Neuron (in vitro differentiated cells): ENCODE measurements around the gene GFPT1.
"Not testable (repeated sequence)": the region's sequence is repeated elsewhere in the genome, so short reads cannot be mapped to it uniquely, and the experiment has no call there.

Source experiments
- H2AFZ ChIP-seq: one replicate; pipeline ENCODE4 v1.6.1; 2013; ENCODE audit warnings: low read depth, mild to moderate bottlenecking, inconsistent platforms, low read length, moderate library complexity
- H3K27me3 ChIP-seq: one replicate; pipeline ENCODE4 v1.6.1; 2013; ENCODE audit warnings: low read length; ENCODE audit not compliant: insufficient read depth
- H3K36me3 ChIP-seq: one replicate; pipeline ENCODE4 v1.6.1; 2013; ENCODE audit warnings: low read length; ENCODE audit not compliant: insufficient read depth
- H3K4me1 ChIP-seq: one replicate; pipeline ENCODE4 v1.6.1; 2013; ENCODE audit warnings: low read length; ENCODE audit not compliant: insufficient read depth
- H3K4me3 ChIP-seq: 2 replicates; pipeline ENCODE4 v1.5.1; 2013; ENCODE audit warnings: mild to moderate bottlenecking, low read length, moderate library complexity
- H3K9me3 ChIP-seq: one replicate; pipeline ENCODE4 v1.6.1; 2013; ENCODE audit warnings: low read length

Gene GFPT1

DNA sequence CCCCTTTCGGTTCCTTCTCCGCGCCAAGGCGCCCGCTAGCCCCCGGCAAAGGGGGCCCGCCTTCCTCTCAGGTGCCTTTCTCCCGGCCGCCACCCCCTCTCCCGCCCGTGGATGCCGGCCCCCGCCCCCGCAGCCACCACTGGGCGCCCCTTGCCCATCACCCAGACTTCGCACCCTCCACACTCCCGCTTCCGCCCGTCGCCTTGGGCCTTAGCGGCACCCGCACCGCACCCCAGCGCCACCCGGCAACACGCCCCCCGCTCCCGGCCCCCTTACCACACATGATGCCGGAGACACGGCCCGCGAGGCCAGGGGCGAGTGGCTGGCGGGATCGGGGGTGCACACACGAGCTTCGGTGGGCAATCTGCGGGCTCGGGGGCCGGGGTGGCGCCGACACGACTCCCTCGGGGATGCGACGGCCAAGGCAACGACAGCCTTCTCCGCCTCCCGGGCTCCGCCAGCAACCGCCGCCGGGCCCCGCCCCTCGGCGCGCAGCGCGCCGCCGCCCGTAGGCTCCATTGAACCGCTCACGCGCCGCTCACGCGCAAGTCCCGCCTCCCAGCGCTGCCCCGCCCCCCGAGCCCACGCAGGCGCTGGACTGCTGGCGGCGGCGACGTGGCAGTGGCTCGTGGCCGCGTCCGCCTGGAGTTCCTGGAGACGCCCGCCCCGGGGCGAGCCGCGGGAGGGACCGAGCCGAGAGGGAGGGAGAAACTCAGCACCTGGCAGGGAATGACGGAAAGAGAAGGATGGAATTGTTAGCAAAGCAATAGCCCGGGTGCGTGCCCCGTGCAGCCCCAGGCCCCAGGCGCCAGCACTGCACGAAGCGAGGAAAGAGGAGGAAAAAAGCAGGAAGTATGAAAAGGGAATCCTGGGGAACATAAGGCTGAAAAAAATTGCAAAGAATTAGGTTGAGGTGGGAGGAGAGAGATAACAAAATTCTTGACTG, at the start of gene GFPT1:
TSS of gene GFPT1 (minus strand) at position 439 of the 946 bp plus-strand sequence. CDS start at position 283, 156 bp downstream.
- H3K36me3 ChIP-seq: no peaks in the 10 kb centered on the region
- no peaks in the 10 kb centered on the region for H3K27me3 ChIP-seq
- peak within 1 kb of the TSS; percentile 67 for H3K4me3 ChIP-seq
- peak within 1 kb of the TSS; percentile 87 for H2AFZ ChIP-seq
- H3K9me3 ChIP-seq: no peaks in the 10 kb centered on the region
- peaks cover 18% of the 10 kb centered on the region for H3K4me1 ChIP-seq

DNA sequence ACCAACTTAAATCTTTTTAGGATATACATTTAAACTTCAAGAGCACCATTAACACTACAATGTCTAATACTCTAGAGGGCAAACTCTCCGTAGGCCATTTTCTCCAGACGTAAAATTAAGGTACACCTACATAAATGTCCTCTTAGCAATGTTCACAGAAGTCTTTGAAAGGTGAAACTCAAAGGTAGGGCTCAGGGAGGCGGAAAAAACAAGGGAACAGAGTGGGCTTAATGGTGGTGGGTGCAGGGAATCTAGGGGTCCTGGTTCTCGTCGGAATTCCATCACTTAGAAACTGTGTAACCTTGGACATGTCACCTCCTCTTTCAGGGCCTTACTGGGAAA, 49.5 kb upstream of the GFPT1 start:
- Histone ChIP-seq H3K4me3 (peak overlapping the region; percentile 94), H3K27me3 (no peaks in the 10 kb centered on the region), H3K4me1 (peaks cover 14% of the 10 kb centered on the region), H2AFZ (peak overlapping the region; percentile 53), H3K9me3 (no peaks in the 10 kb centered on the region), H3K36me3 (peaks cover 4% of the 10 kb centered on the region)

DNA sequence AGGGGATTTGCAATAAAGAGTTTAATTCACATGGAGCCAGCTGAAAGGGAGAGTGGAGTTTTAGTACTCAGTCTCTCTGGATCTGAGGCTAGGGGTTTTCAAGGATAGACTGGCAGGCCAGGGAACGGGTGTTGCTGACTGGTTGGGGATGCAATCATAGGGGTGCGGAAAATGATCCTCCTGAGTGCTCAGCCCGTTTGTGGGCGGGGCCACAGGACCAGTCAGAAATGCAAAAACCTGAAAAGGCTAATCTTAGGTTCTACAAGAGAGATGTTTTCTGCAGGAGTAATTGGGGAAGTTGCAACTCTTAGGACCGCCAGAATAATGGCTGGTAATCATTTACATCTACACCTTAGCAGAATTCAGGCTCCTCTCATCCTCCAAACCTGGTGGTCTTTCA, 47.7 kb upstream of the GFPT1 start:
- no peak overlapping the region for H2AFZ ChIP-seq
- H3K9me3 ChIP-seq: no peaks in the 10 kb centered on the region
- peaks cover 14% of the 10 kb centered on the region for H3K4me1 ChIP-seq
- H3K4me3 ChIP-seq: no peak overlapping the region
- peaks cover 19% of the 10 kb centered on the region for H3K36me3 ChIP-seq
- H3K27me3 ChIP-seq: no peaks in the 10 kb centered on the region

DNA sequence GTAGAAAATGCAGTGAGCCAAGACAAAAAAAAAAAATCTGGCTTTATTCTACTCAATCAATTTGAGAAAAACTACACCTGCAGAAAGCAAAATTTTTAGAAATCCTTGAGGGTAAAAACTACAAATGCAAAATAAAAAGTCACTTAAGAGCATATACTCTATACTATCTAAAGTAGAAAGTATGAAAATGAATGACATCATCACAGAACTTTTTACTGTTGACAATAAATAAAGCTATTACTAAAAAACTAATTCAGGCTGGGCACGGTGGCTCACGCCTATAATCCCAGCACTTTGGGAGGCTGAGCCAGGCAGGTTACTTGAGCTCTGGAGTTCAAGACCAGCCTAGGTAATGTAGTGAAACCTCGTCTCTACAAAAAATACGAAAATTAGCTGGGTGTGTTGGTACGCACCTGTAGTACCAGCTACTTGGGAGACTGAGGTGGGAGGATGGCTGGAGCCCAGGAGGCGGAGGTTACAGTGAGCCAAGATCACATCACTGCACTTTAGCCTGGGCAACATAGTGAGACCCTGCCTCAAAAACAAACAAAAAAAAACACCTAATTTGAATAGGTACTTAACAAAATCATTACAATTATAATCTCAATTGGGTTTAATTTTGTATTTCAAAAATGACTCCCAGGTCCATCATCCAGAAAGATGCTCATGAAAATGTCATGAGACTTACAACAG, 42.6 kb upstream of the GFPT1 start:
- Histone ChIP-seq H3K9me3 (peaks cover 1% of the 10 kb centered on the region), H3K4me3 (no peak overlapping the region), H3K27me3 (no peaks in the 10 kb centered on the region), H2AFZ (no peak overlapping the region), H3K4me1 (no peaks in the 10 kb centered on the region), H3K36me3 (peaks cover 45% of the 10 kb centered on the region)

DNA sequence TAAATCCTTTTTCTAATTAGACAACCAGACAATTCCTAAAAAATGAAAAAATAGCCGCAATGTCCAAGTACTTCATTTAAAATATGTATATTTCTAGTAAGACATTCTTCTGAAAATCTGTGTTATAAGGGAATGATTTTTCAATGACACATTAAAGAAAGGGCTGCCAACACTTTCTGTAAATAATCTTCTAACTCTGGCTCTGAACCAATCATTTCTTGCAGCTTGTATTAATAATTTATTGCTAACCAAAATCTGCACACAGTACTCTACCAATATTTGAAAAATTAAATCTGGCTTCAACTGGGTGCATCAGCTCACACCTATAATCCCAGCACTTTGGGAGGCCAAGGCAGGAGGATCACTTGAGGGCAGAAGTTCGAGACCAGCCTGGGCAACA, 42.0 kb upstream of the GFPT1 start:
- Histone ChIP-seq H3K9me3 (peaks cover 1% of the 10 kb centered on the region), H3K4me3 (no peak overlapping the region), H3K4me1 (no peaks in the 10 kb centered on the region), H2AFZ (no peak overlapping the region), H3K36me3 (peaks cover 48% of the 10 kb centered on the region), H3K27me3 (no peaks in the 10 kb centered on the region)

DNA sequence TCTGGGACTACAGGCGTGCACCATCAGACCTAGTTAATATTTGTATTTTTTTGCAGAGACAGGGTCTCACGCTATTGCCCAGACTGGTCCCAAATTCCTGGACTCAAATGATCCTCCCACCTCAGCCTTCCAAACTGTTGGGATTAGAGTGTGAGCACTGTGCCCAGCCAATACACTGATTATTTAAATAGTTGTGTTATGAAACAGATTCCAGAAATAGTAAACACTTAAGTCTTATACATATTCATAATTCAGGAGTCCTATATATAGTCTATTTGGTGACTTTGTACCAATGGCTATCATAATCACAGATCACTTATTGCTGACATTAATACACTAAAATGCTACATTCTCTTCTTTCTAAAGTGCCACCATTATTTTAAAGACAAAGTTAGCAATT, 37.4 kb upstream of the GFPT1 start:
- H2AFZ ChIP-seq: no peak overlapping the region
- H3K36me3 ChIP-seq: peaks cover 49% of the 10 kb centered on the region
- H3K4me3 ChIP-seq: no peak overlapping the region
- H3K9me3 ChIP-seq: peaks cover 1% of the 10 kb centered on the region
- H3K4me1 ChIP-seq: no peaks in the 10 kb centered on the region
- no peaks in the 10 kb centered on the region for H3K27me3 ChIP-seq

DNA sequence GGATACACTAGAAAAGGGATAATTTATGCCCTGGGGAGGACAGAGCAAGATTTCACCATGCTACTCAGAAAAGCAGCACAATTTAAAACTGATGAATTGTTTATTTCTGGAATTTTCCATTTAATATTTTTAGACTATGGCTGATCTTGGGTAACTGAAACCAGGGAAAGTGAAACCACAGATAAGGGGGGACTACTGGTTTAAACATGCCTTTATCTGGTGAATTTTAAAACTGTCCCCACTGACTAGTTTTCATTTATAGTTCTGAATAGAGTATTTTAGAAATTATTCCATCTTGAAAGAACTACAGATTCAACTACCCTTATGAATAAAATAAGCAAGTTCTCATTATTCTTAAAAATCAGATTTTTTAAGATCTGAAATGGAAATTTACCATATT, 35.2 kb upstream of the GFPT1 start:
- Histone ChIP-seq H3K36me3 (peaks cover 47% of the 10 kb centered on the region), H3K4me1 (no peaks in the 10 kb centered on the region), H3K27me3 (no peaks in the 10 kb centered on the region), H3K4me3 (no peak overlapping the region), H3K9me3 (peaks cover 1% of the 10 kb centered on the region), H2AFZ (no peak overlapping the region)

DNA sequence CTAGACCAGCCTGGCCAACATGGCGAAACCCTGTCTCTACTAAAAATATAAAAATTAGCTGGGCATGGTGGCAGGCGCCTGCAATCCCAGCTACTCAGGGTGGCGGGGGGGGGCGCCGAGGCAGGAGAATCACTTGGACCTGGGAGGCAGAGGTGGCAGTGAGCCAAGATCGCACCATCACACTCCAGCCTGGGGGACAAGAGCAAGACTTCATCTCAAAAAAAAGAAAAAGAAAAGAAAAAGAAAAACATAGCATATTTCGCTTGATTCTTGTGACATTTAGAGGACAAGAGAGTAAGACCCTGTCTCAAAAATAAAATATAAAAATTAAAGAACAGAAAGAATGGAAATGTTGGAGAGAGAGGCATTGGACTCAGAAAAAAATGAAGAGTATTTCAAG, 32.1 kb upstream of the GFPT1 start:
- H3K36me3 ChIP-seq: peaks cover 57% of the 10 kb centered on the region
- H2AFZ ChIP-seq: not testable (repeated sequence)

DNA sequence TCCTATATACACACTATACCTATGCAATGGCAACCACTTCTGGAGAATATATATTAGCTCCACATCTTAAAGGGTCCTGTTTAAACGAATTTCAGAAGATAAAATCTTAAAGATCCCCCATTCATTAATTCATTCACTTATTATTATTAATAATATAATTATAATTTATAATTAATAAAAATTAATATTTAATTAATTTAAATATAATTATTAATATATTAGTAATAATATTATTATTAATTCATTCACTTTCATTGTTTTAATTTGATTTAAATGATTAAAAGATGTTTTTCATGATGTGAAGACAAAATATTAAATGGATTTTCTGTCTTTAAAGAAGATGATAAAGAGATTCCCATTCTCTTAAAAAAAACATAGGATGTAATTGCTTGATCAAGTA, 29.1 kb upstream of the GFPT1 start:
- Histone ChIP-seq H3K4me1 (no peaks in the 10 kb centered on the region), H3K27me3 (no peaks in the 10 kb centered on the region), H3K9me3 (peaks cover 2% of the 10 kb centered on the region), H2AFZ (no peak overlapping the region), H3K4me3 (no peak overlapping the region), H3K36me3 (peaks cover 56% of the 10 kb centered on the region)

More for the DNA sequence above, 32.1 kb upstream of the GFPT1 start:
- H3K9me3 ChIP-seq, H3K27me3 ChIP-seq, H3K4me1 ChIP-seq, H3K4me3 ChIP-seq: not testable (repeated sequence)

DNA sequence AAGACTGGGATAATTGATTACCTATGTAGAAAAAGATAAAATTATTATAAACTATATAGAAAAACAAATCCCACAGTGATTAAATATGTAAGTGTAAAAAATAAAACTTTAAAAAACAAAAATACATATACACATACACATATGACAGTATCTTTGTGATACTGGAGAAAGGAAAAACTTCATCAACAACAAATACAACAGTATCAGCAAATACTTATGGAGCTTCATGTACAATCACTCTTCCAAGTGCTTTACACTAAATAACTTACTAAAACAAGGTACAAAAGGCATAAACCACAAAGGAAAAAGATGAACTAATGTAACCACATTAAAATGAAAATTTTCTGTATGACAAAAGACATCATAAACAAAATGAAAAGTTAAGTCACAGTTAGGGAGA, 24.1 kb upstream of the GFPT1 start:
- Histone ChIP-seq H2AFZ (no peak overlapping the region), H3K9me3 (peaks cover 3% of the 10 kb centered on the region), H3K4me1 (no peaks in the 10 kb centered on the region), H3K27me3 (no peaks in the 10 kb centered on the region), H3K36me3 (peaks cover 44% of the 10 kb centered on the region), H3K4me3 (no peak overlapping the region)

DNA sequence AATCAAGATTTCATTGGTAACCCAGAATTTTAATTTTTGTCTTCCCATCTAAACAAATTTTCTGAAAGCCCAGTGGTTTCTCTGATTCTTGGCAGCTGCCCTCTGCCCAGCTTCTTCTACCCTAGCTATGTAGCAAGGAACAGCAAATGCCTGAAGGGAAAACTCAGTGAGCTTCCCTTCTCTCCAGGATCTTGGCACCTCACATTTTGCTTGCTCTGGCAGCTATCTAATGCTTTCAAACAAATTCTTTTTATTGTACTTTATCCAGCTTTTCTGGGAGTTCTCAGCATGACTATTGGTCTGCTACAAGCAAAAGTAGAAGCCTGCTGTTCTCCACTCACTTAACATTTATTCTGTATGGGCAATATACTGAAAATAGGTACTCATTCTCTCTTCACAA, 18.3 kb upstream of the GFPT1 start:
- no peak overlapping the region for H2AFZ ChIP-seq
- peaks cover 40% of the 10 kb centered on the region for H3K36me3 ChIP-seq
- no peaks in the 10 kb centered on the region for H3K27me3 ChIP-seq
- H3K4me1 ChIP-seq: no peaks in the 10 kb centered on the region
- H3K4me3 ChIP-seq: no peak overlapping the region
- peaks cover 23% of the 10 kb centered on the region for H3K9me3 ChIP-seq

DNA sequence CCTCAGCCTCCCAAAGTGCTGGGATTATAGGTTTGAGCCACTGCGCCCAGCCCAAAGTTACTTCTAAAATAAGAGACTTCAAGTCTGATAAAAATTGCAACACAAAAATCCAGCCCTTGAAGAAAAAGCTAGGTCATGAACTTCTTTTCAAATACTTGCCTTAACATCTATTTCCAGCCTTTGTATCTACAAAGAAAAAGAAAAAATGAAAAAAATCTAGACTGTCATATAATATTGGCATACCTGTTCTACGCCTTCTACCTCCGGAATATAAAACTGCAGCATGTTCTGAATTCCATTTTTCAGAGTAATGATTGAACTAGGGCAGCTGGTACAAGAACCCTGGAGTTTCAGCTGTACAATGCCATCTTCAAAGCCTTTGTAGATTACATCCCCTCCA, 13.1 kb upstream of the GFPT1 start:
- peaks cover 51% of the 10 kb centered on the region for H3K36me3 ChIP-seq
- no peak overlapping the region for H2AFZ ChIP-seq

DNA sequence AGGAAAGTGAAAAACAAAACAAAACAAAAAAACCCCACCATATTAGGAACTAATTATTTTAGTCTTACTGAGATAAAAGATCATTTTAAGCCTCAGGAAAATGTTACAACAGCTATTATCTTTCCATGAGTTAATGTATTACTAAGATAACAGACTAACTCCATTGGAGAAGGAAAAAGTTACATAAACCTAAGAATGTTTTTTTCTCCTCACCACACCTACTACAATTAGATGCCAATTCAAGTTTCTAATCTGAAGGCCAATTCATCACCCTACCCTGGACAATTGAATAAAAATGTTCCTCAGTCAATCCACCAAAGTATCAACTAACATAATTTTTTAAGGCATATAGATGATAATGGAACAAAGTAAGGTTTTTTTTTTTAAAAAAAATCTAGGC, 10.2 kb upstream of the GFPT1 start:
- Histone ChIP-seq H3K9me3 (peaks cover under 1% of the 10 kb centered on the region), H3K4me3 (no peak overlapping the region), H3K4me1 (no peaks in the 10 kb centered on the region), H2AFZ (no peak overlapping the region), H3K36me3 (peaks cover 49% of the 10 kb centered on the region), H3K27me3 (no peaks in the 10 kb centered on the region)

More for the DNA sequence above, 13.1 kb upstream of the GFPT1 start:
- no peaks in the 10 kb centered on the region for H3K4me1 ChIP-seq
- H3K9me3 ChIP-seq: peaks cover 18% of the 10 kb centered on the region
- no peak overlapping the region for H3K4me3 ChIP-seq
- no peaks in the 10 kb centered on the region for H3K27me3 ChIP-seq
